G401.6 (cell line): Measurements from ENCODE around the gene HDGFL3.
A peak's percentile ranks its signal among the peaks of the same experiment; 100 is the strongest.
"Not testable (repeated sequence)": the region's sequence is repeated elsewhere in the genome, so short reads cannot be mapped to it uniquely, and the experiment has no call there.

Experiments
- FAIRE-seq: peaks from 2 replicates; lab custom pipeline; 2012; peaks lifted over from hg19 to GRCh38; lab: Jason Lieb, UNC

The HDGFL3 gene

GRCh38 chr15:83207660-83208366 is at the start of gene HDGFL3:
HDGFL3 (minus strand) TSS chr15:83207823; CDS start chr15:83207414, 409 bp downstream.
- FAIRE-seq: no peak

DNA sequence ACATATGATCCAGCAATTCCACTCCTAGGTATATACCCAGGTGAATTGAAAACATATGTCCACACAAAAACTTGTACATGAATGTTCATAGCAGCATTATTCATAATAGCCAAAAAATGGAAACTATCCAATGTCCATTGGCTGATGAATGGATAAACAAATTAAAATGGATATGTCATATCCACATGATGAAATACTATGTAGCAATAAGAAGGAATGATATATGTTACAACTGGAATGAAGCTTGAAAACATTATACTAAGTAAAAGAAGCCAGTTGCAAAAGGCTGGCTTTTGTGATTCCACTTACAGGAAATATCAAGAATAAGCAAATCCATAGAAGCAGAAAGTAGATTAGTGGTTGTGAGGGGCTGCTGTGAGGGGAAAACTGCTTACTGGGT is 43.2 kb upstream of the HDGFL3 start:
- FAIRE-seq: no peak

DNA sequence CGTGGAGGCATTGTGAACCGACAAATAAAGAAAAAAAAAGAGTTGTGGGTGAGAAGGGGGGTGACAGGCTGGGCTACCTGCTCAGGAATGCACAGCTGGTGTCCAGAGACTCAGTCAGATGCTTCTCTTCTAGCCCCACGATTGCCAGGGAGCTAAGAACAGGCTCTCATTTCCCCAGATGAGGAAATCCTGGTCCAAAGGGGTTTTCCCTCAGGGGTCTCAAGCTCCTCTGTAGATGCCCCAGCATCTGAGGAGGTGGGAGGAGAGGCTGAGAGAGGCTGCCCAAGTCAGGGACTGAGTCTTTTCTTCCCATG is 41.4 kb upstream of the HDGFL3 start:
- FAIRE-seq: no peak

- peak; percentile 95 for FAIRE-seq
Observed at GRCh38 chr15:83248151-83249029, 40.8 kb upstream of the HDGFL3 start.

DNA sequence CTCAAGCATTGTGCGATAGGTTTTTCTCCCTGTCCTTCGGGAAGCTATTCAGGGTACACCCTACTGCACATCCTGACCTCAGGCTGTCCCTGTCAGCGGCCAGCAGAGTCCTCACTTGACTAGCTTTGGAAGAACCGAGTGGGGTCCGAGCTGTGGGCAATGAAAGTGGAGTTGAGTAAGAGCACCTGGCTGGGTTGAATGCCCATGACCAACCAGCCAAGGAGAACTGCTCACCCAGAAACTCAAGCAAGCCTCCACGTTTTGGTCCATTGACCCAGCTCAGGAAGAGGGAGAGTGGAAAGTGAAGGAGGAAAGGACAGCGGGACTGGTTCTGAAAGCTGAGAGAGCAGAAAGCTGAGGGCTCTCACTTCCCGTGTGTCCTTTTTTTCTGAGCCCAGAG is 36.0 kb upstream of the HDGFL3 start:
- FAIRE-seq: no peak

- FAIRE-seq: no peak
Observed at GRCh38 chr15:83230242-83230641, 22.6 kb upstream of the HDGFL3 start.

DNA sequence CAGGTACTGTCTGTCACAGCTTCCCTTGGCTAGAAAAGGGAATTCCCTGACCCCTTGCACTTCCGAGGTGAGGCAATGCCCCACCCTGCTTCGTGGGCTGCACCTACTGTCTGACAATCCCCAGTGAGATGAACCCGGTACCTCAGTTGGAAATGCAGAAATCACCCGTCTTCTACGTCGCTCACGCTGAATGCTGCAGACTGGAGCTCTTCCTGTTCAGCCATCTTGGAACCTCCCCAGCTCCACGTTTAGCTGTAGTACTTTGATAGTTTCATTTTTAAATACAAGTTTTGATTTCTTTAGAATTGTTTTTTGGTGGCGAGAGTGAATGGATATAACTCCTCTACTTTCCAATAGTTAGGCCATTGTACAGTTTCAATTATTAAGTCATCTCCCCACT is 17.8 kb upstream of the HDGFL3 start:
- no peak for FAIRE-seq

DNA sequence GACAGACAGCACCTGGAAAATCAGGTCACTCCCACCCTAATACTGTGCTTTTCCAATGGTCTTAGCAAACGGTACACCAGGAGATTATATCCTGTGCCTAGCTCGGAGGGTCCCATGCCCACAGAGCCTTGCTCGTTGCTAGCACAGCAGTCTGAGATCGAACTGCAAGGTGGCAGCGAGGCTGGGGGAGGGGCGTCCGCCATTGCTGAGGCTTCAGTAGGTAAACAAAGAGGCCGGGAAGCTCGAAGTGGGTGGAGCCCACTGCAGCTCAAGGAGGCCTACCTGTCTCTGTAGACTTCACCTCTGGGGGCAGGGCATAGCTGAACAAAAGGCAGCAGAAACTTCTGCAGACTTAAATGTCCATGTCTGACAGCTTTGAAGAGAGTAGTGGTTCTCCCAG is 14.2 kb upstream of the HDGFL3 start:
- FAIRE-seq: not testable (repeated sequence)

GRCh38 chr15:83219026-83219425 is 11.4 kb upstream of the HDGFL3 start:
- no peak for FAIRE-seq

DNA sequence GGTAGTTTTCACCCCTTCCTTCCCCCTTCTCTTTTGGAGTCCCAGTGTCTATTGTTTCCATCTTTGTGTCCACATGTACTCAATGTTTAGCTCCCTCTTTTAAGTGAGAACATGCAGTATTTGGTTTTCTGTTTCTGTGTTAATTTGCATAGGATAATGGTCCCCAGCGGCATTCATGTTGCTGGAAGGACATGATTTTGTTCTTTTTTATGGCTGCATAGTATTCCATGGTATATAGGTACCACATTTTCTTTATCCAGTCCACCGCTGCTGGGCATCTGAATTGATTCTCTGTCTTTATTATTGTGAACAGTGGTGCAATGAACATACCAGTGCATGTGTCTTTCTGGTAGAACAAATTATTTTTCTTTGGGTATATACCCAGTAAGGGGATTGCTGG is 7.7 kb upstream of the HDGFL3 start:
- no peak for FAIRE-seq

DNA sequence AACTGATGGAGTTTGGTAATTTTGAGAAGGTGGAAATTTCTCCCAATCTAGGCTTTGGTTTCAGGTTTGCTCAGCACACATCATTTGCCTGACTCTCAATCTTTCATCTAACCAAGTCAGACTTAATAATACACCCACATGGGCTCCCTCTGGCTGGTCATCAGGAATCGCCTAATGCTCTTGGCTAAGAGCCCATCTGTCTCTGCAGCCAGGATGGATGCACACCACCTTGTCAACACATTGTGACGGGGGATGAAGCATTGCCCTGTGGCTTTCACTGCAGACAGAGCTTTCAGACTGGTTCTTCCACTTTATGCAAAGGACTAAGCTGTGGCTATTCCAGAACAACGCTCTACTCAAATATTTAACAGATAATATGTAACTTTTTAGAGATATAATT is 3.0 kb upstream of the HDGFL3 start:
- FAIRE-seq: no peak

GRCh38 chr15:83209333-83209732 is 1.7 kb upstream of the HDGFL3 start:
- no peak for FAIRE-seq

DNA sequence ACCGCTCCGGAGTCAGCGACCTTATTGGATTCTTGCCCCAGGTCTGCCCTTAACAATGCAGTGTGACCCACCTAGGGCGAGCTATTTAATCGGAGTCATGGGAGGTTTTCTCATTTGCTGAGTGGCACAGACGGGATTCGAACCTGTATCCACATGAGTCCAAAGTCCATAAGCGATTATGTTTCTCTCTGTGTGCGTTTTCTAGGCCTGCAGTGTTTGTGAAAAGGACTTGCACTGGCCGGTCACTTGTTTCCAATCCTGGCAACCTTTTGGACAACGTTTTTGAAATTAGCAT is 691 bp upstream of the HDGFL3 start:
- FAIRE-seq: no peak

- no peak for FAIRE-seq
Observed at GRCh38 chr15:83207009-83207659, 489 bp downstream of the HDGFL3 start.

DNA sequence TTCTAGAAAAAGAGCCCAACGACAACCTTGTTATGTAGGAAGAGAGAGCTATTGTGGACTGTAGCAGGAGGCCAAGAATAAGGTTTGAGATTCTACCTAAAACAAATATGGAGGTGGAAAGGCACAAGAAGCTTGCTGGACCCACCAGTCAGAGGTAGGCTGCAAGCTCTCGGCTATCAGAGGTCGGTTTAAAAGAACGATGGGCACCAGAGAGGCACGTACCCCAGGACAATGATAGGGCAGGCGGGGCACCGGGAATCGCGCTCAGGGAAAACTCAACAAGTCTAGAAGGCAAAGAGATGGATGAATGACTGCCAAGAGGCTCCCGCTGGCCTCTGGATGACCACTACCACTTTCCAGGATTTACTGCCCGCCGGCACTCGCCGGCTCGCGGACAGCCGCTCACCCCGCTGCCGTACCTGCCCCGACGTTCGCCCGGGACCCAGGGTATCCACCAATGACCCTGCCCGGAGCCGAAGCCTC is 1.1 kb downstream of the HDGFL3 start:
- FAIRE-seq: no peak

- FAIRE-seq: no peak
Observed at GRCh38 chr15:83205725-83206324, 1.8 kb downstream of the HDGFL3 start.

- FAIRE-seq: no peak
Observed at GRCh38 chr15:83204697-83205096, 2.9 kb downstream of the HDGFL3 start.

- no peak for FAIRE-seq
Observed at GRCh38 chr15:83203543-83203942, 4.1 kb downstream of the HDGFL3 start.

DNA sequence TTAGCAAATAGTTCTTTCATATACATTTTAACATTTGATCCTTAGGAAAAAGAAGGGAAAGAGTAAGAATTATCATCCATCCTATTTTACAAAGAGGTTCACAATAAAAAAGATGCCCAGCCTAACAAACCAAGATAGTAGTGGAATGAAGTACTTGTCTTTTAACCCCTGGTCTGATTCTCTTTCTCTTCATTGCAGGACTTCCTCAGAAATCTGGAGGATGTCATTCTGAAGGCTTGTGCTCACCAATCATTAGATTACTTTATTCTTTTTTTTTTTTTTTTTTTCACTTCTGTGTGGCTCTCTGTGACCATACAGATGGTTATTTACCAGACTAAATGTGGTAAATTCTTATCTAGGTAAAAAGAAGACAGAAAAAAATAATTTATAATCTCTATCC is 7.0 kb downstream of the HDGFL3 start:
- FAIRE-seq: no peak

DNA sequence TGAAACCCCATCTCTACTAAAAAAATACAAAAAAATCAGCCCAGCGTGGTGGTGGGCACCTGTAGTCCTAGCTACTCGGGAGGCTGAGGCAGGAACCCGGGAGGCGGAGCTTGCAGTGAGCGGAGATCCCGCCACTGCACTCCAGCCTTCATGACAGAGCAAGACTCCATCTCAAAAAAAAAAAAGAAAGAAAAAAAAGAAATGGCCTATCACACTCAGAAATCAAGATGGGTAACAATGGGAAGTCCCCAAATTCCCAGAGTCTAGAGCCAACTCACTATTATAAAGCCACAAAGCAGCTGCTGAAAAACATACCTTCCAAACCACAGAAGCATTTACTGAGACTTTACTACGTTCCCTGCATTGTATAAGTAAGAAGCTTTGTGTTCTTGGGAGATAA is 7.5 kb downstream of the HDGFL3 start:
- FAIRE-seq: no peak

- no peak for FAIRE-seq
Observed at GRCh38 chr15:83199288-83199687, 8.3 kb downstream of the HDGFL3 start.

DNA sequence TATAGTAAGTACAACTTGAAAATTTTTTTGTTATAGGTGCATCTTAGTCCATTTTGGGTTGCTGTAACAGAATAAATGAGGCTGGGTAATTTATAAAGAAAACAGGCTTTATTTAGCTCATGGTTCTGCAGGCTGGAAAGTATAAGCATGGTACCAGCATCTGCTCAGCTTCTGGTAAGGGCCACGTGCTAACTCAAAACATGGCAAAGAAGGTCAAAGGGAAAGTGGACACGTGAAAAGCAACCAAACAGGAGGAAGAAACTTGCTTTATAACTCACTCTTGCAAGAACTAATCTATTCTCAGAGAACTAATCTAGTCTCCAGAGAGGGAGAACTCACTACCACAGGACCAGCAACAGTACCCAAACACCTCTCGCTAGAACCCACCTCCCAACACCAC is 9.1 kb downstream of the HDGFL3 start:
- no peak for FAIRE-seq

GRCh38 chr15:83194528-83194927 is 13.1 kb downstream of the HDGFL3 start:
- no peak for FAIRE-seq
